GM12872 (cell line): ENCODE results near the gene MCRS1.

Experiments
- CTCF ChIP-seq: IDR thresholded peaks from 3 replicates; pipeline ENCODE4 v1.5.1; 2011; ENCODE audit warnings: low read depth, mild to moderate bottlenecking, low read length, moderate library complexity; ENCODE audit not compliant: insufficient read depth

Gene MCRS1

GRCh38 chr12:49578471-49579112, 10.7 kb upstream of the MCRS1 start:
- TF ChIP-seq CTCF: no peak

GRCh38 chr12:49577589-49578315, 9.8 kb upstream of the MCRS1 start:
- TF ChIP-seq CTCF: no peak

GRCh38 chr12:49568442-49569162, 660 bp upstream of the MCRS1 start:
- peak; percentile 11; the same call in 1 of the 3 replicates for TF ChIP-seq CTCF

- TF ChIP-seq CTCF: no peak
Observed at GRCh38 chr12:49567302-49567610, 686 bp downstream of the MCRS1 start.

GRCh38 chr12:49566361-49566760, 1.6 kb downstream of the MCRS1 start:
- TF ChIP-seq CTCF: no peak

GRCh38 chr12:49565406-49566265, 2.3 kb downstream of the MCRS1 start:
- TF ChIP-seq CTCF: no peak
